A549 (cell line): ENCODE data around the gene GLB1L3. TPM values are rescaled to one million over a fixed set of nuclear protein-coding genes. Genes with fewer than 3 reads are reported as not detected.

ENCODE experiments used
- ATAC-seq, 2 experiments: fragments of 200-7000 bp in 1 of 2; fragments of >200 bp in 1 of 2; cut with Nextera tagmentation in 1 of 2; cut with Tn5 transposase in 1 of 2; 3 replicates each; pipeline versions ENCODE4 v1.8.0 to v1.9.1; 2018 to 2020; ENCODE audit warnings: mild to moderate bottlenecking in 1 of 2, moderate library complexity in 1 of 2
- CTCF ChIA-PET: fragments of 300-600 bp; sonication (Branson Sonifier 250); formaldehyde crosslinking; extraction: SDS; loops from one replicate; lab custom pipeline; 2021; ENCODE audit warnings: antibody characterized with exemption, inconsistent platforms; lab: Yijun Ruan, JAX
- POLR2A ChIA-PET: fragments of 350-600 bp; formaldehyde crosslinking; extraction: SDS; loops from one replicate; lab custom pipeline; 2021; ENCODE audit warnings: antibody characterized with exemption, inconsistent platforms; lab: Yijun Ruan, JAX
- DNase-seq, 2 experiments: peaks; one replicate each; pipeline versions ENCODE4 v3.0.0 to v3.0.0-alpha.2; 2011 to 2016; ENCODE audit warnings: low read depth in 1 of 2, low spot score in 1 of 2
- FAIRE-seq: peaks from 2 replicates; lab custom pipeline; 2011; peaks lifted over from hg19 to GRCh38; lab: Jason Lieb, UNC
- H3K27ac ChIP-seq, 2 experiments: fragments of >200 bp; sonication (Bioruptor Twin); formaldehyde crosslinking; 3 replicates each; pipeline ENCODE4 v1.5.1; 2016 to 2017
- H3K4me1 ChIP-seq: fragments of >200 bp; sonication (Bioruptor Twin); formaldehyde crosslinking; 3 replicates; pipeline ENCODE4 v1.6.1; 2016
- H3K4me2 ChIP-seq: fragments of >200 bp; sonication (Bioruptor Twin); formaldehyde crosslinking; 3 replicates; pipeline ENCODE4 v1.6.1; 2016
- H3K4me3 ChIP-seq: fragments of >200 bp; sonication (Bioruptor Twin); formaldehyde crosslinking; 3 replicates; pipeline ENCODE4 v1.5.1; 2016
- H3K9me3 ChIP-seq: fragments of >200 bp; sonication (Bioruptor Twin); formaldehyde crosslinking; 3 replicates; pipeline ENCODE4 v1.6.1; 2016
- CBX2 ChIP-seq: fragments of 200-600 bp; sonication (generic); IDR thresholded peaks from 2 replicates; pipeline ENCODE4 v1.6.1; 2016; ENCODE audit warnings: low read depth, mild to moderate bottlenecking, borderline replicate concordance
- CHD2 ChIP-seq: fragments of 150-350 bp; IDR thresholded peaks from 2 replicates; pipeline ENCODE4 v1.6.1; 2014; ENCODE audit warnings: low read length; ENCODE audit not compliant: partially characterized antibody
- CHD4 ChIP-seq: fragments of 200-600 bp; sonication (generic); IDR thresholded peaks from 2 replicates; pipeline ENCODE4 v1.6.1; 2016; ENCODE audit warnings: antibody characterized with exemption, mild to moderate bottlenecking, borderline replicate concordance
- EHF ChIP-seq: fragments of 250-450 bp; sonication (Bioruptor Pico); IDR thresholded peaks from 2 replicates; pipeline ENCODE4 v1.5.0; 2020; ENCODE audit warnings: mild to moderate bottlenecking
- ESRRA ChIP-seq: fragments of 150-350 bp; IDR thresholded peaks from 2 replicates; pipeline ENCODE4 v1.6.1; 2014; ENCODE audit warnings: mild to moderate bottlenecking, low read length, borderline replicate concordance
- FOSB ChIP-seq: fragments of 250-450 bp; sonication (Bioruptor Pico); IDR thresholded peaks from 2 replicates; pipeline ENCODE4 v1.5.0; 2020; ENCODE audit warnings: mild to moderate bottlenecking, moderate library complexity
- FOSL2 ChIP-seq, 2 experiments: fragments of 450-650 bp in 1 of 2; fragments of >200 bp in 1 of 2; sonication (Bioruptor Twin) in 1 of 2; formaldehyde crosslinking; IDR thresholded peaks; 2 replicates each; pipeline versions ENCODE4 v1.5.0 to v1.6.1; 2016 to 2020; ENCODE audit warnings: mild to moderate bottlenecking in 1 of 2, moderate library complexity in 1 of 2
- FOXS1 ChIP-seq: fragments of 250-450 bp; sonication (Bioruptor Pico); IDR thresholded peaks from 2 replicates; pipeline ENCODE4 v1.5.0; 2020; ENCODE audit warnings: mild to moderate bottlenecking, moderate library complexity
- GATA3 ChIP-seq: IDR thresholded peaks from 2 replicates; pipeline ENCODE4 v1.6.1; 2012; ENCODE audit warnings: borderline replicate concordance
- HDAC2 ChIP-seq: fragments of 200-600 bp; sonication (generic); IDR thresholded peaks from 2 replicates; pipeline ENCODE4 v1.6.1; 2016
- HEYL ChIP-seq: fragments of 250-450 bp; sonication (Bioruptor Pico); IDR thresholded peaks from 2 replicates; pipeline ENCODE4 v1.8.0; 2021; ENCODE audit warnings: mild to moderate bottlenecking, moderate library complexity
- HOXB5 ChIP-seq: fragments of 250-450 bp; sonication (Bioruptor Pico); IDR thresholded peaks from 2 replicates; pipeline ENCODE4 v1.5.0; 2020; ENCODE audit warnings: mild to moderate bottlenecking, moderate library complexity
- JUNB ChIP-seq: fragments of >200 bp; sonication (Bioruptor Twin); formaldehyde crosslinking; IDR thresholded peaks from 2 replicates; pipeline ENCODE4 v1.6.1; 2016
- KDM5A ChIP-seq: fragments of 200-600 bp; sonication (generic); IDR thresholded peaks from 2 replicates; pipeline ENCODE4 v1.6.1; 2016; ENCODE audit warnings: antibody characterized with exemption, mild to moderate bottlenecking
- NPAS2 ChIP-seq: fragments of 250-450 bp; sonication (Bioruptor Pico); IDR thresholded peaks from 2 replicates; pipeline ENCODE4 v1.8.0; 2022; ENCODE audit warnings: mild to moderate bottlenecking, moderate library complexity, borderline replicate concordance
- NR3C1 ChIP-seq: fragments of >200 bp; sonication (Bioruptor Twin); formaldehyde crosslinking; IDR thresholded peaks from 3 replicates; pipeline ENCODE4 v1.6.1; 2017
- PBX3 ChIP-seq: IDR thresholded peaks from 2 replicates; pipeline ENCODE4 v1.6.1; 2012
- POLR2AphosphoS2 ChIP-seq: conservative IDR thresholded peaks from 2 replicates; pipeline ENCODE4 v1.6.1; 2012; ENCODE audit warnings: low read length, improper control_type of control experiment, inconsistent platforms
- RARB ChIP-seq: fragments of 250-450 bp; sonication (Bioruptor Pico); IDR thresholded peaks from 2 replicates; pipeline ENCODE4 v1.8.0; 2021; ENCODE audit warnings: mild to moderate bottlenecking, moderate library complexity
- TFCP2L1 ChIP-seq: fragments of 250-450 bp; sonication (Bioruptor Pico); IDR thresholded peaks from 2 replicates; pipeline ENCODE4 v1.5.0; 2021; ENCODE audit warnings: mild to moderate bottlenecking
- TP53 ChIP-seq: fragments of 250-450 bp; sonication (Bioruptor Pico); IDR thresholded peaks from 2 replicates; pipeline ENCODE4 v1.5.0; 2021; ENCODE audit warnings: mild to moderate bottlenecking, moderate library complexity
- ZC3H11A ChIP-seq: fragments of 450-650 bp; IDR thresholded peaks from 2 replicates; pipeline ENCODE4 v1.6.1; 2014; ENCODE audit warnings: antibody characterized with exemption, mild to moderate bottlenecking
- ZFP36 ChIP-seq: fragments of 450-650 bp; IDR thresholded peaks from 2 replicates; pipeline ENCODE4 v1.6.1; 2014; ENCODE audit warnings: borderline replicate concordance; ENCODE audit not compliant: partially characterized antibody
- ZNF302 ChIP-seq: fragments of 250-450 bp; sonication (Bioruptor Pico); IDR thresholded peaks from 2 replicates; pipeline ENCODE4 v1.9.0; 2021; ENCODE audit warnings: inconsistent platforms, mild to moderate bottlenecking, moderate library complexity
- WGBS: methylation state at CpG from one replicate; pipeline ENCODE4 v1.1.6; 2017; ENCODE audit errors: missing lambda C conversion rate; 5-methylcytosine and 5-hydroxymethylcytosine counted together
- polyA plus RNA-seq, 4 experiments: library from polyadenylated mRNA; depleted of rRNA in 3 of 4; stranded (reverse); fragments of >200 nt; fragmentation: RNase III in 1 of 4; extraction: RNeasy Plus Mini Kit Qiagen cat#74134 plus additional on column Dnase treatment in 1 of 4; gene quantifications; 2 replicates in 3 of 4; 3 replicates in 1 of 4; pipeline ENCODE4 v1.2.3, GENCODE V29; 2011 to 2017
- TF ChIP-seq, protein P1 (sequence below): IDR thresholded peaks from 2 replicates; pipeline ENCODE4 v1.6.1; 2012
- TF ChIP-seq, protein P2 (sequence below): fragments of 250-450 bp; sonication (Bioruptor Pico); IDR thresholded peaks from 2 replicates; pipeline ENCODE4 v1.5.0; 2020; ENCODE audit warnings: low read depth, mild to moderate bottlenecking, moderate library complexity
- TF ChIP-seq, protein P3 (sequence below): fragments of 450-650 bp; IDR thresholded peaks from 2 replicates; pipeline ENCODE4 v1.6.1; 2014; ENCODE audit warnings: antibody characterized with exemption
- TF ChIP-seq, protein P4 (sequence below): fragments of >200 bp; sonication (Bioruptor Twin); formaldehyde crosslinking; IDR thresholded peaks from 3 replicates; pipeline ENCODE4 v1.6.1; 2016

Gene GLB1L3
- polyA plus RNA-seq, 2 of the 4 experiments (the other 2 are of a cell fraction): not detected

GRCh38 chr11:134357545-134357839, 81.3 kb downstream of the GLB1L3 start:
- Histone ChIP-seq H3K4me3 (no peak overlapping the region), H3K9me3 (no peaks in the 10 kb centered on the region), H3K4me2 (no peak overlapping the region), H3K4me1 (no peaks in the 10 kb centered on the region), H3K27ac (no peak overlapping the region)
- ATAC-seq (no peak), DNase-seq (no peak), FAIRE-seq (no peak)
- CTCF ChIA-PET: no interaction called here
- POLR2A ChIA-PET: no interaction called here
- TF ChIP-seq TP53 (CRISPR knock-in tag) (no peak), TFCP2L1 (CRISPR knock-in tag) (no peak), POLR2AphosphoS2 (no peak), FOXS1 (CRISPR knock-in tag) (no peak), EHF (CRISPR knock-in tag) (no peak), CBX2 (no peak)
- TF ChIP-seq, protein P1, sequence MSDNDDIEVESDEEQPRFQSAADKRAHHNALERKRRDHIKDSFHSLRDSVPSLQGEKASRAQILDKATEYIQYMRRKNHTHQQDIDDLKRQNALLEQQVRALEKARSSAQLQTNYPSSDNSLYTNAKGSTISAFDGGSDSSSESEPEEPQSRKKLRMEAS: no peak
- TF ChIP-seq, all 56 proteins: peak for 0
- WGBS: 0% methylated on average over 1 of the region's 8 CpGs

- FAIRE-seq (no peak), DNase-seq (no peak), ATAC-seq (no peak)
- ChIA-PET CTCF (interaction anchor here (0.6 kb wide), 1 partner anchor 85 kb away, joined by 3 read pairs; no protein-coding TSS in a partner anchor), POLR2A (no interaction called here)
- Histone ChIP-seq H3K27ac (no peak overlapping the region), H3K4me2 (no peak overlapping the region), H3K4me3 (no peak overlapping the region), H3K9me3 (no peaks in the 10 kb centered on the region), H3K4me1 (no peaks in the 10 kb centered on the region)
- WGBS: 64% methylated on average over 15 of the region's 27 CpGs
- TF ChIP-seq PBX3 (no peak), ZNF302 (CRISPR knock-in tag) (no peak), GATA3 (no peak), HOXB5 (no peak), ZC3H11A (no peak), ZFP36 (no peak), RARB (no peak), NR3C1 (no peak), KDM5A (no peak), ESRRA (no peak), HEYL (no peak), CHD4 (no peak), FOSL2 (IDR thresholded peaks at IDR 0.05) (no peak), FOSL2 (CRISPR knock-in tag; IDR thresholded peaks at IDR 0.05) (no peak)
- TF ChIP-seq, protein P2, sequence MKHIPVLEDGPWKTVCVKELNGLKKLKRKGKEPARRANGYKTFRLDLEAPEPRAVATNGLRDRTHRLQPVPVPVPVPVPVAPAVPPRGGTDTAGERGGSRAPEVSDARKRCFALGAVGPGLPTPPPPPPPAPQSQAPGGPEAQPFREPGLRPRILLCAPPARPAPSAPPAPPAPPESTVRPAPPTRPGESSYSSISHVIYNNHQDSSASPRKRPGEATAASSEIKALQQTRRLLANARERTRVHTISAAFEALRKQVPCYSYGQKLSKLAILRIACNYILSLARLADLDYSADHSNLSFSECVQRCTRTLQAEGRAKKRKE (CRISPR knock-in tag): no peak
These were observed 82.1 kb downstream of the GLB1L3 start for GRCh38 chr11:134358165-134358855.

GRCh38 chr11:134358856-134359490, 82.8 kb downstream of the GLB1L3 start:
- FAIRE-seq (no peak), ATAC-seq (no peak), DNase-seq (no peak)
- POLR2A ChIA-PET: no interaction called here
- 71% methylated on average over 13 of the region's 18 CpGs for WGBS
- CTCF ChIA-PET: no interaction called here
- no peaks in the 10 kb centered on the region for H3K9me3 ChIP-seq
- no peak overlapping the region for H3K27ac ChIP-seq
- H3K4me3 ChIP-seq: no peak overlapping the region
- no peak overlapping the region for H3K4me2 ChIP-seq
- H3K4me1 ChIP-seq: no peaks in the 10 kb centered on the region
- no peak for TF ChIP-seq JUNB
- TF ChIP-seq CHD2: no peak
- TF ChIP-seq NPAS2: no peak
- TF ChIP-seq FOSB (CRISPR knock-in tag): no peak
- TF ChIP-seq CBX2: no peak
- no peak for TF ChIP-seq HOXB5
- TF ChIP-seq ZFP36: no peak
- TF ChIP-seq HEYL: no peak
- no peak for TF ChIP-seq HDAC2
- TF ChIP-seq NR3C1: no peak
- TF ChIP-seq, protein P3, sequence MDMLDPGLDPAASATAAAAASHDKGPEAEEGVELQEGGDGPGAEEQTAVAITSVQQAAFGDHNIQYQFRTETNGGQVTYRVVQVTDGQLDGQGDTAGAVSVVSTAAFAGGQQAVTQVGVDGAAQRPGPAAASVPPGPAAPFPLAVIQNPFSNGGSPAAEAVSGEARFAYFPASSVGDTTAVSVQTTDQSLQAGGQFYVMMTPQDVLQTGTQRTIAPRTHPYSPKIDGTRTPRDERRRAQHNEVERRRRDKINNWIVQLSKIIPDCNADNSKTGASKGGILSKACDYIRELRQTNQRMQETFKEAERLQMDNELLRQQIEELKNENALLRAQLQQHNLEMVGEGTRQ: no peak
- TF ChIP-seq, protein P4, sequence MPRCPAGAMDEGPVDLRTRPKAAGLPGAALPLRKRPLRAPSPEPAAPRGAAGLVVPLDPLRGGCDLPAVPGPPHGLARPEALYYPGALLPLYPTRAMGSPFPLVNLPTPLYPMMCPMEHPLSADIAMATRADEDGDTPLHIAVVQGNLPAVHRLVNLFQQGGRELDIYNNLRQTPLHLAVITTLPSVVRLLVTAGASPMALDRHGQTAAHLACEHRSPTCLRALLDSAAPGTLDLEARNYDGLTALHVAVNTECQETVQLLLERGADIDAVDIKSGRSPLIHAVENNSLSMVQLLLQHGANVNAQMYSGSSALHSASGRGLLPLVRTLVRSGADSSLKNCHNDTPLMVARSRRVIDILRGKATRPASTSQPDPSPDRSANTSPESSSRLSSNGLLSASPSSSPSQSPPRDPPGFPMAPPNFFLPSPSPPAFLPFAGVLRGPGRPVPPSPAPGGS: no peak
